HG02678 (cell line): Measurements from ENCODE around the gene SIPA1L3.

Experiments
- ATAC-seq: cut with Tn5 transposase; IDR thresholded peaks from one replicate; pipeline ENCODE4 v1.9.1; 2021; ENCODE audit warnings: mild to moderate bottlenecking, moderate library complexity; ENCODE audit not compliant: unreplicated experiment

The SIPA1L3 gene

GRCh38 chr19:38095411-38096308 lies 188.7 kb downstream of the SIPA1L3 start:
- ATAC-seq, result no peak

- ATAC-seq, result no peak
These were observed 193.0 kb downstream of the SIPA1L3 start for GRCh38 chr19:38099966-38100365.

- no peak for ATAC-seq
These were observed 193.6 kb downstream of the SIPA1L3 start for GRCh38 chr19:38100589-38100988.

GRCh38 chr19:38101723-38102122 lies 194.7 kb downstream of the SIPA1L3 start:
- no peak for ATAC-seq

- ATAC-seq, result no peak
These were observed 198.6 kb downstream of the SIPA1L3 start for GRCh38 chr19:38105574-38105973.

GRCh38 chr19:38107129-38107528 lies 200.1 kb downstream of the SIPA1L3 start:
- ATAC-seq, result no peak

- no peak for ATAC-seq
These were observed 204.9 kb downstream of the SIPA1L3 start for GRCh38 chr19:38111898-38112297.

- ATAC-seq, result no peak
These were observed 207.6 kb downstream of the SIPA1L3 start for GRCh38 chr19:38114651-38115050.

- ATAC-seq, result no peak
These were observed 208.3 kb downstream of the SIPA1L3 start for GRCh38 chr19:38115271-38115802.

GRCh38 chr19:38118176-38118575 lies 211.2 kb downstream of the SIPA1L3 start:
- ATAC-seq, result no peak

- ATAC-seq, result no peak
These were observed 213.5 kb downstream of the SIPA1L3 start for GRCh38 chr19:38120471-38121025.

- ATAC-seq, result no peak
These were observed 215.5 kb downstream of the SIPA1L3 start for GRCh38 chr19:38122402-38123093.

GRCh38 chr19:38125238-38125637 lies 218.2 kb downstream of the SIPA1L3 start:
- no peak for ATAC-seq

GRCh38 chr19:38130399-38130798 lies 223.4 kb downstream of the SIPA1L3 start:
- ATAC-seq, result no peak

- ATAC-seq, result no peak
These were observed 225.8 kb downstream of the SIPA1L3 start for GRCh38 chr19:38132781-38133180.

GRCh38 chr19:38133319-38133718 lies 226.3 kb downstream of the SIPA1L3 start:
- no peak for ATAC-seq

- ATAC-seq, result no peak
These were observed 227.6 kb downstream of the SIPA1L3 start for GRCh38 chr19:38134540-38135149.

GRCh38 chr19:38135150-38135998 lies 228.4 kb downstream of the SIPA1L3 start:
- ATAC-seq, result no peak

- ATAC-seq, result no peak
These were observed 232.1 kb downstream of the SIPA1L3 start for GRCh38 chr19:38139122-38139521.

GRCh38 chr19:38141108-38141507 lies 234.1 kb downstream of the SIPA1L3 start:
- ATAC-seq, result no peak
